HepG2 (cell line): ENCODE data around the gene LAP3. TPM values are rescaled to one million over a fixed set of nuclear protein-coding genes. Genes with fewer than 3 reads are reported as not detected.
A peak's percentile ranks its signal among the peaks of the same experiment; 100 is the strongest.

Source experiments
- KAT7 ChIP-seq: IDR thresholded peaks from 2 replicates; pipeline ENCODE4 v1.6.1; 2018; ENCODE audit warnings: borderline replicate concordance, missing compliant biosample characterization
- RCOR2 ChIP-seq: IDR thresholded peaks from 2 replicates; pipeline ENCODE4 v1.6.1; 2016; ENCODE audit warnings: missing biosample characterization, missing genetic modification reagents
- SNAPC5 ChIP-seq: sonication (generic); formaldehyde crosslinking; IDR thresholded peaks from 2 replicates; pipeline ENCODE4 v1.8.1; 2023; ENCODE audit warnings: mild to moderate bottlenecking, missing genetic modification reagents, borderline replicate concordance
- ZBTB40 ChIP-seq, 2 experiments: fragments of 450-650 bp in 1 of 2; sonication (generic) in 1 of 2; formaldehyde crosslinking in 1 of 2; IDR thresholded peaks; 2 replicates each; pipeline versions ENCODE4 v1.6.1 to v1.8.0; 2016 to 2022; ENCODE audit warnings: antibody characterized with exemption in 1 of 2, mild to moderate bottlenecking in 1 of 2, missing genetic modification reagents in 1 of 2
- ZHX2 ChIP-seq, 2 experiments: sonication (generic) in 1 of 2; formaldehyde crosslinking in 1 of 2; IDR thresholded peaks; 2 replicates each; pipeline versions ENCODE4 v1.6.1 to v1.9.0; 2014 to 2022; ENCODE audit warnings: antibody characterized with exemption in 1 of 2, borderline replicate concordance in 1 of 2, inconsistent platforms in 1 of 2, low read depth in 1 of 2, missing genetic modification reagents in 1 of 2
- ZNF263 ChIP-seq: sonication (generic); formaldehyde crosslinking; IDR thresholded peaks from 2 replicates; pipeline ENCODE4 v1.4.0; 2020; ENCODE audit warnings: missing genetic modification reagents
- ZNF432 ChIP-seq: sonication (generic); formaldehyde crosslinking; IDR thresholded peaks from 2 replicates; pipeline ENCODE4 v1.5.0; 2020; ENCODE audit warnings: missing genetic modification reagents, mild to moderate bottlenecking, borderline replicate concordance
- ZUFSP ChIP-seq: sonication (generic); formaldehyde crosslinking; IDR thresholded peaks from 2 replicates; pipeline ENCODE4 v1.9.0; 2021; ENCODE audit warnings: missing genetic modification reagents, mild to moderate bottlenecking, borderline replicate concordance
- polyA plus RNA-seq, 8 experiments: library from polyadenylated mRNA; depleted of rRNA in 3 of 8; stranded (reverse) in 7 of 8; unstranded in 1 of 8; fragments of >200 nt; fragmentation: Illumina TruSeq in 4 of 8; extraction: Trizol in 4 of 8; gene quantifications; 2 replicates each; pipeline versions ENCODE4 v1.2.1 to v1.2.3, GENCODE V29; 2011 to 2016; ENCODE audit warnings: low read depth in 4 of 8, missing spikeins in 1 of 8, mixed read lengths in 1 of 8; ENCODE audit not compliant: insufficient read depth in 1 of 8
- total RNA-seq, 5 experiments: library from RNA; depleted of rRNA; stranded (reverse); fragments of >200 nt; fragmentation: Illumina TruSeq; extraction: Trizol; gene quantifications; 2 replicates each; pipeline ENCODE4 v1.2.3, GENCODE V29; 2016; ENCODE audit warnings: low read depth in 1 of 5

LAP3 gene
- total and polyA plus RNA-seq, 2 of the 13 experiments (the other 11 are each of a cell fraction or from before 2014, with no cell fraction given): 106 to 125 TPM

GRCh38 chr4:17577665-17578481, 875 bp downstream of the LAP3 start (continued):
- no peak for TF ChIP-seq ZBTB40 (IDR thresholded peaks at IDR 0.05)
- TF ChIP-seq ZBTB40 (CRISPR knock-in tag; IDR thresholded peaks at IDR 0.05): no peak
- no peak for TF ChIP-seq KAT7 (CRISPR knock-in tag)
- TF ChIP-seq SNAPC5 (CRISPR knock-in tag): no peak
- 0 out of 2 replicates have a peak, but pooled peaks have one; percentile 50 for TF ChIP-seq ZNF432
- no peak for TF ChIP-seq ZHX2 (IDR thresholded peaks at IDR 0.05; ENCODE audit: low read depth)
- no peak for TF ChIP-seq ZHX2 (CRISPR knock-in tag; IDR thresholded peaks at IDR 0.05; ENCODE audit: borderline replicate concordance)
- TF ChIP-seq RCOR2 (CRISPR knock-in tag): no peak
- 0 out of 2 replicates have a peak, but pooled peaks have one; percentile 56 for TF ChIP-seq ZUFSP (CRISPR knock-in tag)
- no peak for TF ChIP-seq ZNF263
